Mesendoderm (in vitro differentiated cells): Measurements from ENCODE around the gene TMEM204.

Experiments
- DNase-seq: peaks from one replicate; pipeline ENCODE4 v3.0.0; 2013
- H2AK5ac ChIP-seq: 2 replicates; pipeline ENCODE4 v1.6.1; 2013; ENCODE audit warnings: low read length, inconsistent platforms
- H2BK120ac ChIP-seq: 2 replicates; pipeline ENCODE4 v1.6.1; 2013; ENCODE audit warnings: low read depth, mild to moderate bottlenecking, low read length, moderate library complexity, mixed read lengths
- H2BK15ac ChIP-seq: replicated peaks from 2 replicates; pipeline ENCODE4 v1.6.1; 2013; ENCODE audit warnings: low read depth, mild to moderate bottlenecking, moderate library complexity
- H2BK5ac ChIP-seq: 2 replicates; pipeline ENCODE4 v1.6.1; 2013; ENCODE audit warnings: low read length, inconsistent platforms
- H3K18ac ChIP-seq: 2 replicates; pipeline ENCODE4 v1.6.1; 2013; ENCODE audit warnings: mild to moderate bottlenecking, low read length, mixed read lengths
- H3K23ac ChIP-seq: one replicate; pipeline ENCODE4 v1.6.1; 2013; ENCODE audit warnings: low read length
- H3K27ac ChIP-seq: 2 replicates; pipeline ENCODE4 v1.5.1; 2013; ENCODE audit warnings: low read depth, mild to moderate bottlenecking, inconsistent platforms, low read length, moderate library complexity
- H3K27me3 ChIP-seq: 2 replicates; pipeline ENCODE4 v1.6.1; 2013; ENCODE audit warnings: low read length, control low read depth, mild to moderate bottlenecking, inconsistent platforms; ENCODE audit not compliant: insufficient read depth, poor library complexity
- H3K36me3 ChIP-seq: 2 replicates; pipeline ENCODE4 v1.6.1; 2013; ENCODE audit warnings: low read length, inconsistent platforms; ENCODE audit not compliant: control insufficient read depth, insufficient read depth
- H3K4ac ChIP-seq: one replicate; pipeline ENCODE4 v1.6.1; 2013; ENCODE audit warnings: low read depth, mild to moderate bottlenecking, low read length, moderate library complexity
- H3K4me1 ChIP-seq: 2 replicates; pipeline ENCODE4 v1.6.1; 2013; ENCODE audit warnings: low read depth, low read length, inconsistent platforms; ENCODE audit not compliant: control insufficient read depth
- H3K4me2 ChIP-seq: 2 replicates; pipeline ENCODE4 v1.6.1; 2013; ENCODE audit warnings: low read length
- H3K4me3 ChIP-seq: 2 replicates; pipeline ENCODE4 v1.5.1; 2013; ENCODE audit warnings: mild to moderate bottlenecking, low read length
- H3K56ac ChIP-seq: one replicate; pipeline ENCODE4 v1.6.1; 2013; ENCODE audit warnings: low read length
- H3K79me1 ChIP-seq: 2 replicates; pipeline ENCODE4 v1.6.1; 2013; ENCODE audit warnings: low read length, inconsistent platforms
- H3K79me2 ChIP-seq: 2 replicates; pipeline ENCODE4 v1.6.1; 2013; ENCODE audit warnings: mild to moderate bottlenecking, low read length; ENCODE audit not compliant: control insufficient read depth, insufficient read depth
- H3K9ac ChIP-seq: 2 replicates; pipeline ENCODE4 v1.6.1; 2013; ENCODE audit warnings: low read length, inconsistent platforms
- H4K5ac ChIP-seq: one replicate; pipeline ENCODE4 v1.6.1; 2013; ENCODE audit warnings: low read length
- H4K8ac ChIP-seq: one replicate; pipeline ENCODE4 v1.6.1; 2013; ENCODE audit warnings: low read depth, mild to moderate bottlenecking, control low read depth, low read length, moderate library complexity
- WGBS: extraction: QIAGEN DNeasy Blood & Tissue Kit; methylation state at CpG from one replicate; pipeline ENCODE4 v1.1.7; 2013; ENCODE audit warnings: low lambda C conversion rate, missing lambda C conversion rate; ENCODE audit not compliant: insufficient coverage; ENCODE audit errors: extremely low coverage; 5-methylcytosine and 5-hydroxymethylcytosine counted together

Gene TMEM204

GRCh38 chr16:1538804-1539520 lies 5.5 kb downstream of the TMEM204 start:
- Histone ChIP-seq H3K36me3 (no peaks in the 10 kb centered on the region), H3K4me3 (no peak overlapping the region), H2BK120ac (no peak overlapping the region), H2BK15ac (no peak overlapping the region), H4K5ac (no peak overlapping the region), H3K4me1 (no peaks in the 10 kb centered on the region), H3K23ac (no peak overlapping the region), H3K18ac (no peak overlapping the region), H2BK5ac (no peak overlapping the region), H2AK5ac (no peak overlapping the region), H3K4me2 (no peak overlapping the region), H3K79me2 (no peaks in the 10 kb centered on the region), H3K27me3 (no peaks in the 10 kb centered on the region), H3K4ac (no peak overlapping the region), H3K9ac (no peak overlapping the region), H3K56ac (no peak overlapping the region), H3K27ac (no peak overlapping the region), H3K79me1 (no peaks in the 10 kb centered on the region), H4K8ac (no peak overlapping the region)
- no CpG with 5 or more reads among the region's 22 CpGs for WGBS
- DNase-seq = peak; percentile 42

DNA sequence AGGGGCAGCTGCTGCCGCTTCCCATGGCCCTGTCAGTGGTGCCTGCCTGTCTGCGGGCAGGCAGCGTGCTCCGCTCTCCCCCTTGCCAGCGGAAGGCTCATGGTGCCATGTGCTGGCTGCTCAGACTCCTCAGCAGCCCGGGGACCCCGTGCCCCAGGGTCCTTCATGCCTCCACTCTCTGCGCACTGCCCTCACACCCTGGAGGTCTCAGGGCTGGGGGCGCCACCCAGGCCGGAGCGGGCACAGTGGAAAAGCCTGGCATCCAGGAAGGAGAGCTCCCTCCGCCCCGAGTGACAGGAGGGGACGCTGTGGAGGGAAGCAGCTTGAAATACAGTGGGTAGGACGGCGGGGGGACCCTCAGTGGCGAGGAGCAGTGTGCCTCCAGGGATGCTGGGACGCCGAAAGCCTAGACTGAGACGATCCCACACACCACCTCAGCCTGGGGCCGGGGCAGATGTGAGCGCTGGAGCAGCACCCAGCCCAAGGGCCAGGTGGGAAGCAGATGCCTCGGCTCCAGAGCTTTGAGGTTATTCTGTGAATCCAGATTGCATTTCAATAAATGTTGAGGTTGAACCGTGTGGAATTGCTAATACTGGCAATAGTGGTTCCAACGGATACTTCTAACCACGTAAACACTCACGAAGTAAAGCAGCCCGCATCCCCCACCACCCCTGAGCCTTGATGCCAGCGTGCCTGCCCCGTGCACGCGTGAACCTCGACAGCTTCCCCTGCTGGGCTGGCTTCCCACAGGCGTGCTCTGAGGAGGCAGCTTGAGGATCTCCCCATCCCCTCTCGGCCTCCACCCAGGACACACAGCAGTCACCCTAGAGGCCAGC lies 6.5 kb downstream of the TMEM204 start:
- H2AK5ac ChIP-seq = no peak overlapping the region
- no peak overlapping the region for H2BK120ac ChIP-seq
- no peak overlapping the region for H3K4ac ChIP-seq
- no peak overlapping the region for H3K18ac ChIP-seq
- H3K56ac ChIP-seq = no peak overlapping the region
- H3K23ac ChIP-seq = no peak overlapping the region
- no peak overlapping the region for H2BK5ac ChIP-seq
- no peak for DNase-seq
- H3K27me3 ChIP-seq = no peaks in the 10 kb centered on the region
- H4K8ac ChIP-seq = no peak overlapping the region
- no peak overlapping the region for H4K5ac ChIP-seq
- H3K4me2 ChIP-seq = no peak overlapping the region
- no peaks in the 10 kb centered on the region for H3K79me2 ChIP-seq
- no peak overlapping the region for H3K4me3 ChIP-seq
- no peak overlapping the region for H3K27ac ChIP-seq
- H3K9ac ChIP-seq = no peak overlapping the region
- no peaks in the 10 kb centered on the region for H3K4me1 ChIP-seq
- H3K36me3 ChIP-seq = no peaks in the 10 kb centered on the region
- no CpG with 5 or more reads among the region's 35 CpGs for WGBS
- H2BK15ac ChIP-seq = no peak overlapping the region
- no peaks in the 10 kb centered on the region for H3K79me1 ChIP-seq

- Histone ChIP-seq H4K5ac (no peak overlapping the region), H3K36me3 (no peaks in the 10 kb centered on the region), H3K4ac (no peak overlapping the region), H4K8ac (no peak overlapping the region), H3K56ac (no peak overlapping the region), H3K4me3 (no peak overlapping the region), H3K79me1 (no peaks in the 10 kb centered on the region), H3K4me1 (no peaks in the 10 kb centered on the region), H3K18ac (no peak overlapping the region), H3K79me2 (no peaks in the 10 kb centered on the region), H2BK120ac (no peak overlapping the region), H2AK5ac (no peak overlapping the region), H3K23ac (no peak overlapping the region), H2BK15ac (no peak overlapping the region), H3K27me3 (no peaks in the 10 kb centered on the region), H3K9ac (no peak overlapping the region), H3K27ac (no peak overlapping the region), H3K4me2 (no peak overlapping the region), H2BK5ac (no peak overlapping the region)
- DNase-seq = no peak
- no CpG with 5 or more reads among the region's 8 CpGs for WGBS
Observed at GRCh38 chr16:1540556-1540855, 7.0 kb downstream of the TMEM204 start.

GRCh38 chr16:1541293-1542165 lies 8.1 kb downstream of the TMEM204 start:
- no peak overlapping the region for H2BK120ac ChIP-seq
- H3K27ac ChIP-seq = no peak overlapping the region
- H3K79me2 ChIP-seq = no peaks in the 10 kb centered on the region
- H4K8ac ChIP-seq = no peak overlapping the region
- no peak overlapping the region for H3K4me2 ChIP-seq
- H3K27me3 ChIP-seq = no peaks in the 10 kb centered on the region
- no peaks in the 10 kb centered on the region for H3K4me1 ChIP-seq
- no peak overlapping the region for H3K18ac ChIP-seq
- H3K4ac ChIP-seq = no peak overlapping the region
- H3K23ac ChIP-seq = no peak overlapping the region
- H3K36me3 ChIP-seq = no peaks in the 10 kb centered on the region
- no CpG with 5 or more reads among the region's 41 CpGs for WGBS
- no peak overlapping the region for H3K9ac ChIP-seq
- no peak overlapping the region for H3K4me3 ChIP-seq
- DNase-seq = no peak
- no peak overlapping the region for H2BK5ac ChIP-seq
- H3K56ac ChIP-seq = no peak overlapping the region
- H2AK5ac ChIP-seq = no peak overlapping the region
- H3K79me1 ChIP-seq = no peaks in the 10 kb centered on the region
- no peak overlapping the region for H2BK15ac ChIP-seq
- no peak overlapping the region for H4K5ac ChIP-seq

GRCh38 chr16:1542166-1542500 lies 8.7 kb downstream of the TMEM204 start:
- no peak overlapping the region for H2BK15ac ChIP-seq
- no peaks in the 10 kb centered on the region for H3K27me3 ChIP-seq
- H3K4me2 ChIP-seq = no peak overlapping the region
- whole genome bisulfite sequencing = no CpG with 5 or more reads among the region's 2 CpGs
- no peak overlapping the region for H3K27ac ChIP-seq
- no peaks in the 10 kb centered on the region for H3K79me2 ChIP-seq
- no peak overlapping the region for H4K5ac ChIP-seq
- H2BK5ac ChIP-seq = no peak overlapping the region
- no peaks in the 10 kb centered on the region for H3K4me1 ChIP-seq
- H3K9ac ChIP-seq = no peak overlapping the region
- H3K23ac ChIP-seq = no peak overlapping the region
- H3K4ac ChIP-seq = no peak overlapping the region
- no peak overlapping the region for H3K4me3 ChIP-seq
- no peak overlapping the region for H3K56ac ChIP-seq
- no peak overlapping the region for H3K18ac ChIP-seq
- no peak overlapping the region for H2AK5ac ChIP-seq
- no peak overlapping the region for H4K8ac ChIP-seq
- H2BK120ac ChIP-seq = no peak overlapping the region
- no peaks in the 10 kb centered on the region for H3K79me1 ChIP-seq
- no peaks in the 10 kb centered on the region for H3K36me3 ChIP-seq
- no peak for DNase-seq
